ENCODE results near the gene HYPK.

The HYPK gene

GRCh38 chr15:43852607-43853006 is 52.2 kb downstream of the HYPK start:
- no peak for DNase-seq
